DOHH2 (cell line): ENCODE measurements around the gene FABP1.

Source experiments
- H3F3A ChIP-seq: fragments of 200-600 bp; sonication (generic), shearing (Covaris generic); 2 replicates; pipeline ENCODE4 v1.6.0; 2016; ENCODE audit warnings: antibody characterized with exemption, mild to moderate bottlenecking; ENCODE audit not compliant: control insufficient read depth, insufficient read depth
- H3K27ac ChIP-seq: fragments of 200-600 bp; sonication (generic); 2 replicates; pipeline ENCODE4 v1.5.1; 2014; ENCODE audit warnings: low read depth, mild to moderate bottlenecking, low read length, moderate library complexity
- H3K27me3 ChIP-seq: fragments of 200-600 bp; sonication (generic); 2 replicates; pipeline ENCODE4 v1.6.1; 2014; ENCODE audit warnings: mild to moderate bottlenecking, low read length, mixed read lengths; ENCODE audit not compliant: control insufficient read depth
- H3K36me3 ChIP-seq: fragments of 200-600 bp; sonication (generic); 2 replicates; pipeline ENCODE4 v1.6.1; 2014; ENCODE audit warnings: mild to moderate bottlenecking, low read length, moderate library complexity, mixed read lengths; ENCODE audit not compliant: control insufficient read depth
- H3K4me1 ChIP-seq: fragments of 200-600 bp; sonication (generic); 2 replicates; pipeline ENCODE4 v1.6.1; 2014; ENCODE audit warnings: mild to moderate bottlenecking, low read length, mixed read lengths; ENCODE audit not compliant: control insufficient read depth
- H3K4me2 ChIP-seq: fragments of 200-600 bp; sonication (generic); 2 replicates; pipeline ENCODE4 v1.6.0; 2014; ENCODE audit warnings: mild to moderate bottlenecking, low read length, moderate library complexity
- H3K4me3 ChIP-seq: fragments of 200-600 bp; sonication (generic); 2 replicates; pipeline ENCODE4 v1.5.1; 2014; ENCODE audit warnings: mild to moderate bottlenecking, low read length, mixed read lengths
- H3K79me2 ChIP-seq: fragments of 200-600 bp; sonication (generic); 2 replicates; pipeline ENCODE4 v1.6.1; 2014; ENCODE audit warnings: mild to moderate bottlenecking, low read length, mixed read lengths; ENCODE audit not compliant: control insufficient read depth
- H3K9me2 ChIP-seq: fragments of 200-600 bp; sonication (generic); replicated peaks from 2 replicates; pipeline ENCODE4 v1.6.1; 2014; ENCODE audit warnings: mild to moderate bottlenecking, low read length, mixed read lengths; ENCODE audit not compliant: control insufficient read depth
- H3K9me3 ChIP-seq: fragments of 200-600 bp; sonication (generic); 2 replicates; pipeline ENCODE4 v1.6.1; 2014; ENCODE audit warnings: antibody characterized with exemption, low read length, mixed read lengths; ENCODE audit not compliant: control insufficient read depth, insufficient read depth
- H4K20me1 ChIP-seq: fragments of 200-600 bp; sonication (generic); 2 replicates; pipeline ENCODE4 v1.6.0; 2014; ENCODE audit warnings: low read depth, mild to moderate bottlenecking, antibody characterized with exemption, low read length, moderate library complexity; ENCODE audit not compliant: control insufficient read depth, insufficient read depth
- EZH2phosphoT487 ChIP-seq: fragments of 200-600 bp; sonication (generic); IDR thresholded peaks from 2 replicates; pipeline ENCODE4 v1.6.1; 2017; ENCODE audit warnings: borderline replicate concordance, mild to moderate bottlenecking, antibody characterized with exemption, low read length, moderate library complexity, mixed read lengths
- TF ChIP-seq, protein P1 (sequence below): fragments of 200-600 bp; sonication (generic); IDR thresholded peaks from one replicate; pipeline ENCODE4 v1.5.1; 2014; ENCODE audit warnings: antibody characterized with exemption, mild to moderate bottlenecking, low read depth, low read length; ENCODE audit not compliant: poor library complexity, severe bottlenecking

Gene FABP1

GRCh38 chr2:88099798-88100488 is 27.9 kb downstream of the FABP1 start:
- no peaks in the 10 kb centered on the region for H3K36me3 ChIP-seq
- no peaks in the 10 kb centered on the region for H3K9me3 ChIP-seq
- no peaks in the 10 kb centered on the region for H3K79me2 ChIP-seq
- H3K27ac ChIP-seq = no peak overlapping the region
- no peaks in the 10 kb centered on the region for H3K4me1 ChIP-seq
- no peak for TF ChIP-seq EZH2phosphoT487
- TF ChIP-seq, protein P1, sequence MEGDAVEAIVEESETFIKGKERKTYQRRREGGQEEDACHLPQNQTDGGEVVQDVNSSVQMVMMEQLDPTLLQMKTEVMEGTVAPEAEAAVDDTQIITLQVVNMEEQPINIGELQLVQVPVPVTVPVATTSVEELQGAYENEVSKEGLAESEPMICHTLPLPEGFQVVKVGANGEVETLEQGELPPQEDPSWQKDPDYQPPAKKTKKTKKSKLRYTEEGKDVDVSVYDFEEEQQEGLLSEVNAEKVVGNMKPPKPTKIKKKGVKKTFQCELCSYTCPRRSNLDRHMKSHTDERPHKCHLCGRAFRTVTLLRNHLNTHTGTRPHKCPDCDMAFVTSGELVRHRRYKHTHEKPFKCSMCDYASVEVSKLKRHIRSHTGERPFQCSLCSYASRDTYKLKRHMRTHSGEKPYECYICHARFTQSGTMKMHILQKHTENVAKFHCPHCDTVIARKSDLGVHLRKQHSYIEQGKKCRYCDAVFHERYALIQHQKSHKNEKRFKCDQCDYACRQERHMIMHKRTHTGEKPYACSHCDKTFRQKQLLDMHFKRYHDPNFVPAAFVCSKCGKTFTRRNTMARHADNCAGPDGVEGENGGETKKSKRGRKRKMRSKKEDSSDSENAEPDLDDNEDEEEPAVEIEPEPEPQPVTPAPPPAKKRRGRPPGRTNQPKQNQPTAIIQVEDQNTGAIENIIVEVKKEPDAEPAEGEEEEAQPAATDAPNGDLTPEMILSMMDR = no peak
- H3K9me2 ChIP-seq = no peaks in the 10 kb centered on the region
- no peaks in the 10 kb centered on the region for H3F3A ChIP-seq
- H3K4me2 ChIP-seq = no peak overlapping the region
- no peak overlapping the region for H3K4me3 ChIP-seq
- no peaks in the 10 kb centered on the region for H4K20me1 ChIP-seq
- peaks cover 6% of the 10 kb centered on the region; the same call in 1 of the 2 replicates for H3K27me3 ChIP-seq

DNA sequence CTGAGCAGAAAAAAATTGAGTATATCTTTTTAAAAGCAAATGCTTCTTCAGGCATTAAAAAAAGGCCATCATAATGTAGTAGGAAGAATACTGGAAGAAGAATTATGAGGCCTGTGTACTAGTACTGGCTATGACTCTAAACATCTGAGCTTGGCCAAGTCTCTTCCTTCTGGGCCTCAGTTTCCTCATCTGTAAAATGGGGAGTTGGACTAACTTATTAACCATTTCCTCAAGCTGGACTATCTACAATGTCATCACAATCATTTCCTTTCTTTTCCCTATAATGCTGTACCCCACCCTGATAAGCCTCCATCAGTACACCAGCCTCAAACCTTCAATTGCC is 29.3 kb downstream of the FABP1 start:
- Histone ChIP-seq H3K79me2 (no peaks in the 10 kb centered on the region), H3K36me3 (no peaks in the 10 kb centered on the region), H3K27me3 (0 out of 2 replicates have a peak, but pooled peaks cover 6% of the 10 kb centered on the region), H3K9me3 (no peaks in the 10 kb centered on the region), H3F3A (no peaks in the 10 kb centered on the region), H3K9me2 (no peaks in the 10 kb centered on the region), H3K4me3 (no peak overlapping the region), H3K4me2 (no peak overlapping the region), H3K4me1 (no peaks in the 10 kb centered on the region), H3K27ac (no peak overlapping the region), H4K20me1 (no peaks in the 10 kb centered on the region)
- no peak for TF ChIP-seq EZH2phosphoT487
- TF ChIP-seq, protein P1 = no peak

GRCh38 chr2:88097891-88098557 is 29.8 kb downstream of the FABP1 start:
- Histone ChIP-seq H3K9me2 (no peaks in the 10 kb centered on the region), H3K9me3 (no peaks in the 10 kb centered on the region), H3K36me3 (no peaks in the 10 kb centered on the region), H3K79me2 (no peaks in the 10 kb centered on the region), H3K4me3 (no peak overlapping the region), H3F3A (no peaks in the 10 kb centered on the region), H3K4me1 (no peaks in the 10 kb centered on the region), H3K4me2 (no peak overlapping the region), H3K27me3 (0 out of 2 replicates have a peak, but pooled peaks cover 6% of the 10 kb centered on the region), H3K27ac (no peak overlapping the region), H4K20me1 (no peaks in the 10 kb centered on the region)
- TF ChIP-seq, protein P1 = no peak
- TF ChIP-seq EZH2phosphoT487 = no peak
